Measurements from ENCODE around the gene RNF167. TPM values are rescaled to one million over a fixed set of nuclear protein-coding genes. Genes with fewer than 3 reads are reported as not detected.

Gene RNF167
- total RNA-seq, 4 donors from 2014 or later = 57.8 to 92.1 (median 78.9) TPM

GRCh38 chr17:4950075-4950745 lies 10.1 kb downstream of the RNF167 start:
- DNase-seq = peak; percentile 51 to 76 (median 73)
- Histone ChIP-seq H3K27me3 (no peaks in the 10 kb centered on the region), H3K36me3 (peaks cover 0 to 14% (median 0%) of the 10 kb centered on the region in 3 donors), H3K4me1 (peaks cover 4 to 29% (median 22%) of the 10 kb centered on the region in 4 donors), H3K9me3 (no peaks in the 10 kb centered on the region), H3K4me3 (peak overlapping the region; percentile 95 to 100 (median 98)), H3K27ac (peak overlapping the region; percentile 96 to 99 (median 98))
- TF ChIP-seq POLR2A (IDR thresholded peaks at IDR 0.05) (peak in 1 of 2 donors; percentile 38), CTCF (IDR thresholded peaks at IDR 0.05) (no peak)

GRCh38 chr17:4950746-4951204 lies 10.7 kb downstream of the RNF167 start, which contains the start of gene ENO3:
Gene ENO3, plus strand, starts transcription at chr17:4951119. Its CDS starts 711 bp downstream, at chr17:4951830.
- peak within 1 kb of the TSS; percentile 96 to 99 (median 98) for H3K27ac ChIP-seq
- no peaks in the 10 kb centered on the region for H3K27me3 ChIP-seq
- H3K9me3 ChIP-seq = no peaks in the 10 kb centered on the region
- H3K4me1 ChIP-seq = peaks cover 4 to 23% (median 16%) of the 10 kb centered on the region in 4 donors
- no peak for DNase-seq
- H3K4me3 ChIP-seq = peak within 1 kb of the TSS; percentile 95 to 100 (median 98)
- TF ChIP-seq POLR2A (IDR thresholded peaks at IDR 0.05) (no peak), CTCF (IDR thresholded peaks at IDR 0.05) (no peak)
- peaks cover 0 to 9% (median 0%) of the 10 kb centered on the region in 3 donors for H3K36me3 ChIP-seq

- no peak for TF ChIP-seq CTCF (IDR thresholded peaks at IDR 0.05)
- no peak for TF ChIP-seq POLR2A (IDR thresholded peaks at IDR 0.05)
- H3K4me3 ChIP-seq = no peak overlapping the region
- no peak overlapping the region for H3K27ac ChIP-seq
- H3K9me3 ChIP-seq = no peaks in the 10 kb centered on the region
- peaks cover 4 to 16% (median 10%) of the 10 kb centered on the region in 4 donors for H3K4me1 ChIP-seq
- H3K36me3 ChIP-seq = peaks cover 0 to 1% (median 0%) of the 10 kb centered on the region in 3 donors
- H3K27me3 ChIP-seq = no peaks in the 10 kb centered on the region
- DNase-seq = no peak
Measured at GRCh38 chr17:4951486-4951885, 11.4 kb downstream of the RNF167 start.

GRCh38 chr17:4953451-4953961 lies 13.4 kb downstream of the RNF167 start:
- Histone ChIP-seq H3K4me3 (no peak overlapping the region), H3K4me1 (peaks cover 4 to 13% (median 8%) of the 10 kb centered on the region in 4 donors), H3K9me3 (no peaks in the 10 kb centered on the region), H3K36me3 (no peaks in the 10 kb centered on the region), H3K27me3 (no peaks in the 10 kb centered on the region), H3K27ac (no peak overlapping the region)
- DNase-seq = peak in 1 of 3 donors; percentile 48
- TF ChIP-seq POLR2A (IDR thresholded peaks at IDR 0.05) = no peak
- TF ChIP-seq CTCF (IDR thresholded peaks at IDR 0.05) = no peak

- peaks cover 4 to 25% (median 6%) of the 10 kb centered on the region in 4 donors for H3K4me1 ChIP-seq
- peak in 1 of 3 donors; percentile 29 for DNase-seq
- H3K36me3 ChIP-seq = peaks cover 0 to 9% (median 0%) of the 10 kb centered on the region in 3 donors
- no peaks in the 10 kb centered on the region for H3K27me3 ChIP-seq
- no peak overlapping the region for H3K27ac ChIP-seq
- TF ChIP-seq CTCF (IDR thresholded peaks at IDR 0.05) = no peak
- no peak for TF ChIP-seq POLR2A (IDR thresholded peaks at IDR 0.05)
- H3K9me3 ChIP-seq = no peaks in the 10 kb centered on the region
- H3K4me3 ChIP-seq = no peak overlapping the region
Measured at GRCh38 chr17:4955091-4955490, 15.0 kb downstream of the RNF167 start.
